Measurements from ENCODE around the gene PXDN.

Gene PXDN

GRCh38 chr2:1755436-1756191, 11.3 kb upstream of the PXDN start:
- DNase-seq (ENCODE audit: low read depth, low spot score): no peak

- no peak for DNase-seq (ENCODE audit: low read depth, low spot score)
Observed at GRCh38 chr2:1754461-1755170, 10.3 kb upstream of the PXDN start.

DNA sequence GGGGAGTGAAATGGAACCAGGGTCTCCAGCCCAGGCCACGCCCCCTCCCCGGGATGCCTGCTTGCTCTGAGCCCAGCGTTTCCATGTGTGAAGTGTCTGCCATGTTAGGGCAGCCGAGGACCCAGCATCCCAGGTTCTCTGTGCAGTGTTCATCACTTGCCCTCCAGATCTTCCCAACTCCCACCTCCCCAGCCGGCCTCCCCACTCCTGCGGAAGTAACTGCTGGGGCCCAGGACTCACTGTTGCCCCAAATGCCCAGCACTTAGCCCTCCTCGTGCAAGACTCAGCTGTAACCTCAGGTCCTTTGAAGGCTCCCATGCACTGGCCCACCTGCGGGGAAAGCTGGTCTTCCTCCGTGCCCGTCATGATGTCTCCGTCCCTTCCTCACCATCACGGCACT, 9.7 kb upstream of the PXDN start:
- DNase-seq (ENCODE audit: low read depth, low spot score): no peak

GRCh38 chr2:1752751-1753150, 8.4 kb upstream of the PXDN start:
- no peak for DNase-seq (ENCODE audit: low read depth, low spot score)

- no peak for DNase-seq (ENCODE audit: low read depth, low spot score)
Observed at GRCh38 chr2:1751767-1752725, 7.7 kb upstream of the PXDN start.

DNA sequence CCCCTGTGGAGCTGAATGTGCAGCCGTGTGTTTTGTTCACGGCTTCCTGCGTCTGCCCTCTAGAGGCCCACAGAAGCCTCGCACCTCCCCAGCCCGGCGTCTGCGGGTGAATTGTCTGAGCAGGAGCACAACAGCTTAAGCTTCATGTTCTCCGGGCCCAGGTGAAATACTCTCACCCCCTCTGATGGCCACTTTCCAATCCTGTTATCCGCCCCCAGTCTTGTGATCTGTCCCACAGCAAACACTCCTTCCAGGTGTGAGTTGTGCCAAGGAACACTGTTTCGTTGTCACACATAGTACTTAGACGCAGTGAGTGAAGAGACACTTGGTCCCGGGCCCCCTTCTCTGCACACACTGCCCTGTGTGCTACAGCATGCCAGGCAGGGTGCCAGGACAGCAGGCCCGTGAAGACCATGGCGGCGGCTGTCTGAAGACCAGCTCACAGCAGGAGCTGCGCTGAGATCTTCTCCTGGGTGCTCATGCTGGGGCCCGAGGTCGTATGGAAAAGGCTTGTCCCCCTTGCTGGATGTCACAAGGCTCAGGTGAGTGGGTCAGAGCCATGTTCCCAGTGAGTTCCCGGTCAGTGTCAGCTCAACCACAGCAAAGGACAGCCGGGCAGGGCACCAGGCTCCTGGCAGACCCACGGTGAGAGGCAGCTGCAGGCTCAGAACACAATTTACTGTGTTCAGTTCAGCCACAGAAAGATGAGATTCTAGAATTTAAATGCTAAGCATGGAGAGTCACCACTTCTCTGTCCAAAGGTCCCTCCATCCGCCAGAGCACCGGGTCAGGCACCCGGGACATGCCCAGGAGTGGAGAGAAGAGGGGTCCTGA, 6.8 kb upstream of the PXDN start:
- no peak for DNase-seq (ENCODE audit: low read depth, low spot score)

DNA sequence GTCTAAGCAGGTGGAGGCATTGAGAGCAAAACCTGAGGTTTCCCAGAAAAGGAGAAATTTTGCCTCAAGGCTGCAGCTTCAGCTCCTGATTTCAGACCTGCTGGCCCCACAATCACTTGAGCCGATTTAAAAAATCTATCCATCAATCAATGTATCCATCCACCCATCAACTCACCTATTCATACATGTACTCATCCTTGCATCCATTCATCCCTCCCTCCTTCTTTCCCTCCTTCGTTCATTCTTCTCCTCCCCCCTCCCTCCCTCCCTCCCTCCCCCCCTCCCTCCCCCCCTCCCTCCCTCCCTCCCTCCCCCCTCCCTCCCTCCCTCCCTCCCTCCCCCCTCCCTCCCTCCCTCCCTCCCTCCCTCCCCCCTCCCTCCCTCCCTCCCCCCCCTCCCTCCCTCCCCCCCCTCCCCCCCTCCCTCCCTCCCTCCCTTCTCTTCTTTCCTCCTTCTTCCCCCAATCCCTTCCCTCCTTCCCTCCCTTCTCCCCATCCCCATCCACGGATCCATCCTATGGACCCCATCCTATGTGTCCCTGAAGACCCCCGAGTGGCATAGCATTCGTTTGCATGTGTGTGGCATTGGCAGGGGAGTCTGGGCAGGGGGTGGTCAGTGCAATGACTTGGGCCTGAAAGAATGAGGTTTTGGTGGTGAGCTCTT, 6.1 kb upstream of the PXDN start:
- DNase-seq (ENCODE audit: low read depth, low spot score): no peak

DNA sequence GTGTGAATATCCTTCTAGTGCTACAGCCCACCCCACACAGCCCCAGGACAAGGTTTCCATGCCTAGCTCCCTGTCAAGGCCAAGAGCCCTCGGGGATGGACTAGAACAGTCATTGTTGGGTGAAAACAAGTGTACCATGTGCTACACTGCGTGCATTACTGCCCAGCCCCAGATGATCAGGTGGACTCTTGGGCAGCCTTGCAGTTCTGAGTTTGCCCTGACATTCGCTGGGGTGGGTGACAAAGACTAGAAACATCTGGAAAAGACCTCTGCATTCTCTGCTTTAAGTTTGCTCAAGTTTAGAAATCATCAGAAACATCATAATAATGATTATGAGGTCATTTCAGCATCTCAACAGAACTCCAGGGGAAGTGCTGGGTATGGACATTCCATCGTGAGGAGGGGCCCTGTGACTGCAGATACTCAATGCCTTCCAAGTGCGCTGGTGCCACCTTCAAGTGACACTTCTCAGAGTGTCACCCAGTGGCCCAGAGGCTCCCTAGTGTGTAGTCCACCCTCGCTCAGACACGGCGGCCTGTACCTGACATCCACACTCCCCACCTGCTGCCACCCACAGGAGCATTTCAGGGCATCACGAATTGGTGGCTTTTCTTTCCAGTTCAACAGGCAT, 5.3 kb upstream of the PXDN start:
- DNase-seq (ENCODE audit: low read depth, low spot score): no peak

GRCh38 chr2:1748741-1749488, 4.6 kb upstream of the PXDN start:
- DNase-seq (ENCODE audit: low read depth, low spot score): no peak

DNA sequence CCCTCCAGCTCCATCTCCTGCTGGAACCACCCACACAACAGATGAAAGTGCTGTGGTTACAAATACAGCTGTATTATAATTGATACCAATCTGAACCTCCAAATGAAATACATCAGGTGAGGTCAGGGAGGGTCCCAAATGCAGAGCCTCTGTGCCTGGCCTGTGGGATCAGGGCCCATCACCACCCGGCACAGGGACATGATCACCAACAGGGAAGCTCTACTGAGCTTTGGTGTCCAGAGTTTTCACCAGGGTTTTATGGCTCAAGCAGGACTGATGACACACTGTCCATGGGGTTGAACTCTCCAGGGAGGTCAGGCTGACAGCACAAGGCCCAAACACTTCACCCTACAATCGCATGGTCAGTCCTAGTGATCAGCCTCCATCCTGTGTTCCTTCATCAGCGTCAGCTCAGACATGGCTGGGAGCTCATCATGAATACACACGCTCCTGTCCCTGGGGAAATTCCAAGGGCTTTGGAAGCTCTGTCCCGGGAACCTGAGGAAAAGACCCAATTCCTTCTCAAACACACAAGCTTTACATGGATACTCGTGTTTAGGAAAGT, 3.9 kb upstream of the PXDN start:
- DNase-seq (ENCODE audit: low read depth, low spot score): no peak

DNA sequence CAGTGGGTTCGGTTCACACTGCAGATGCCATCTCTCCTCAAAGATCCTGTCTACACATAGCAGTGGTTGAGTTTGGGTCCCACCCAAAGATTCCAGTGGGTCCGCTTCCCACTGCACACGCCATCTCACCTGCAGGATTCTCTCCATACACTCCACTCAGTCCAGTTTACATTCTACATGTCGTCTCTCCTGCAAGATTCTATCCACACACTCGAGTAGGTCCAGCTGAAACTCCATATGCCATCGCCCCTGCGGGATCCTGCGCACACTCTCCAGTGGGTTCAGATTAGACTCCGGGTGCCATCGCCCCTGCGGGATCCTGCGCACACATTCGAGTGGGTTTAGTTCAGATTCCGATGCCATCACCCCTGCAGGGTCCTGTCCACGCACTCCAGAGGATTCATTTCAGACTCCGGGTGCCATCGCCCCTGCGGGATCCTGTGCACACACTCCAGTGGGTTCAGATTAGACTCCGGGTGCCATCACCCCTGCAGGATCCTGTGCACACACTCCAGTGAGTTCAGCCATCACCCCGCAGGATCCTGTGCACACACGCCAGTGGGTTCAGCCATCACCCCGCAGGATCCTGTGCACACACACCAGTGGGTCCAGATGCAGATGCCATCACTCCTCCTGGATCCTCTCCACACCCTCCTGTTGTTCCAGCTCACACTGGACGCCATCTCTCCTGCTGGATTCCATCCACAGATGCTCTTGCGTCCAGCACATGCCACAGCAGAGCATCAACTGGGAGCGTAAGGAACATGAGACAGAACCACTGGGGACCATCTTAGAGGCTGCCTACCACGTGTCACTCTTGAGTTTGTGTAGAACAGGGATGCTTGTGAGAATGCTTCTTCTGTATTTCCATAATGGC, 3.0 kb upstream of the PXDN start:
- no peak for DNase-seq (ENCODE audit: low read depth, low spot score)

DNA sequence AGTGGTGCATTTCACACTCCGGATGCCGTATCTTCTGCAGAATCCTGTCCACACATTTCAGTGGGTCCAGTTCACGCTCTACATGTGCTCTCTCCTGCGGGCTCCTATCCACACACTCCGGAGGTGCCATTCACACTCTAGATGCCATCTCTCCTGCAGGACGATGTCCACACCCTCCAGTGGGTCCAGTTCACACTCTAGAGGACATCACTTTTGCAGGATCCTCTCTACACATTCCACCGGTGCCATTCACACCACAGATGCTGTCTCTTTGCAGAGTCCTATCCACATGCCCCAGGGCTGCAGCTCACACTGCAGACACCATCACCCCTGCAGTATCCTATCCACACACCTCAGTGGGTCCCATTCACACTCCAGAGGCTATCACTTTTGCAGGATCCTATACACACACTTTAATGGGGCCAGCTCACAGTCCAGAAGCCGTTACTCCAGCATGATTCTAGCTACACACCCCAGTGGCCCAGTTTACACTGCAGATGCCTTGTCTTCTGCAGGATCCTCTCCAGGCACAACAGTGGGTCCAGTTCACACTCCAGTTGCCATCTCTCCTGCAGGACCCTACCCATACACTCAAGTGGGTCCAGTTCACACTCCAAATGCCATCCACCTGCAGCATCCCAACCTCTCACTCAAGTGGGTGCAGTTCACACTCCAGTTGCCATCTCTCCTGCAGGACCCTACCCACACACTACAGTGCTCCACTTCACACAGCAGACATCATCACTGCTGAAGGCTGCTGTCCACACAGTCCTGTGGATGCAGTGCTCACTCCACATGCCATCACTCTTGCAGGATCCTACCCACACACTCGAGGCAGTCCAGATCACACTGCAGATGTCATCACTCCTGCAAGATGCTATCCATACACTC, 2.1 kb upstream of the PXDN start:
- DNase-seq (ENCODE audit: low read depth, low spot score): no peak

- DNase-seq (ENCODE audit: low read depth, low spot score): no peak
Observed at GRCh38 chr2:1745171-1746023, 1.1 kb upstream of the PXDN start.

GRCh38 chr2:1744151-1744445, 217 bp downstream of the PXDN start:
- DNase-seq (ENCODE audit: low read depth, low spot score): no peak

- no peak for DNase-seq (ENCODE audit: low read depth, low spot score)
Observed at GRCh38 chr2:1743396-1744150, 742 bp downstream of the PXDN start.
